Measurements from ENCODE around the gene OPTC. TPM values are rescaled to one million over a fixed set of nuclear protein-coding genes. Genes with fewer than 3 reads are reported as not detected.

OPTC gene
- total RNA-seq, 2 experiments from 2014 or later = not detected

- no peak for ATAC-seq
- peaks cover 5% of the 10 kb centered on the region for H3K27me3 Mint-ChIP-seq
- no peak overlapping the region for H3K27ac Mint-ChIP-seq
- H3K4me1 Mint-ChIP-seq (ENCODE audit: low read depth) = peaks cover 7% of the 10 kb centered on the region
- no peaks in the 10 kb centered on the region for H3K36me3 Mint-ChIP-seq (ENCODE audit: low read depth)
- ChIA-PET POLR2A (no interaction called here), CTCF (interaction anchor here (1.4 to 6.8 kb wide), 4 partner anchors 9 to 212 kb away, joined by 3 to 39 read pairs (median 8); no protein-coding TSS in a partner anchor)
- no peaks in the 10 kb centered on the region for H3K9me3 Mint-ChIP-seq
- intact Hi-C loops (cut with micrococcal nuclease) = no loop called here
- TF ChIP-seq CTCF (IDR thresholded peaks at IDR 0.05) = no peak
- no peak overlapping the region for H3K4me3 Mint-ChIP-seq
- no peak for DNase-seq
Observed at GRCh38 chr1:203478986-203479385, 15.0 kb upstream of the OPTC start.

- no peak for TF ChIP-seq CTCF (IDR thresholded peaks at IDR 0.05)
- ATAC-seq = no peak
- Mint-ChIP-seq H3K27me3 (peaks cover 5% of the 10 kb centered on the region), H3K4me3 (no peak overlapping the region), H3K9me3 (no peaks in the 10 kb centered on the region), H3K36me3 (ENCODE audit: low read depth) (no peaks in the 10 kb centered on the region), H3K4me1 (ENCODE audit: low read depth) (peaks cover 7% of the 10 kb centered on the region), H3K27ac (no peak overlapping the region)
- no peak for DNase-seq
- ChIA-PET POLR2A (no interaction called here), CTCF (interaction anchor here (1.1 to 6.8 kb wide), 7 partner anchors 8 to 213 kb away, joined by 3 to 39 read pairs (median 4); no protein-coding TSS in a partner anchor)
- intact Hi-C loops (cut with micrococcal nuclease) = no loop called here
Observed at GRCh38 chr1:203479646-203480045, 14.3 kb upstream of the OPTC start.

GRCh38 chr1:203480084-203480483 lies 13.9 kb upstream of the OPTC start:
- no peaks in the 10 kb centered on the region for H3K36me3 Mint-ChIP-seq (ENCODE audit: low read depth)
- H3K27me3 Mint-ChIP-seq = peaks cover 5% of the 10 kb centered on the region
- no peaks in the 10 kb centered on the region for H3K9me3 Mint-ChIP-seq
- H3K4me3 Mint-ChIP-seq = no peak overlapping the region
- CTCF ChIA-PET = interaction anchor here (1.1 to 6.8 kb wide), 6 partner anchors 8 to 212 kb away, joined by 3 to 39 read pairs (median 4); no protein-coding TSS in a partner anchor
- TF ChIP-seq CTCF (IDR thresholded peaks at IDR 0.05) = no peak
- POLR2A ChIA-PET = no interaction called here
- ATAC-seq (no peak), DNase-seq (no peak)
- H3K4me1 Mint-ChIP-seq (ENCODE audit: low read depth) = peaks cover 7% of the 10 kb centered on the region
- no peak overlapping the region for H3K27ac Mint-ChIP-seq
- intact Hi-C loops (cut with micrococcal nuclease) = no loop called here

GRCh38 chr1:203480525-203481084 lies 13.3 kb upstream of the OPTC start:
- TF ChIP-seq CTCF (IDR thresholded peaks at IDR 0.05) = no peak
- ChIA-PET POLR2A (no interaction called here), CTCF (interaction anchor here (1.1 to 6.8 kb wide), 7 partner anchors 7 to 213 kb away, joined by 3 to 39 read pairs (median 4); no protein-coding TSS in a partner anchor)
- no peak overlapping the region for H3K27ac Mint-ChIP-seq
- H3K27me3 Mint-ChIP-seq = peaks cover 5% of the 10 kb centered on the region
- DNase-seq (peak; percentile 59), ATAC-seq (no peak)
- H3K4me3 Mint-ChIP-seq = no peak overlapping the region
- H3K9me3 Mint-ChIP-seq = no peaks in the 10 kb centered on the region
- intact Hi-C loops (cut with micrococcal nuclease) = no loop called here
- no peaks in the 10 kb centered on the region for H3K36me3 Mint-ChIP-seq (ENCODE audit: low read depth)
- peaks cover 7% of the 10 kb centered on the region for H3K4me1 Mint-ChIP-seq (ENCODE audit: low read depth)

- no peaks in the 10 kb centered on the region for H3K9me3 Mint-ChIP-seq
- intact Hi-C loops (cut with micrococcal nuclease) = no loop called here
- TF ChIP-seq CTCF (IDR thresholded peaks at IDR 0.05) = no peak
Observed at GRCh38 chr1:203481196-203481595, 12.8 kb upstream of the OPTC start.

More at GRCh38 chr1:203481196-203481595, 12.8 kb upstream of the OPTC start:
- no peak overlapping the region for H3K4me3 Mint-ChIP-seq
- peaks cover 7% of the 10 kb centered on the region for H3K4me1 Mint-ChIP-seq (ENCODE audit: low read depth)
- CTCF ChIA-PET = interaction anchor here (1.1 to 3.3 kb wide), 2 partner anchors 141 to 208 kb away, joined by 3 to 12 read pairs; no protein-coding TSS in a partner anchor
- DNase-seq (no peak), ATAC-seq (no peak)
- no peak overlapping the region for H3K27ac Mint-ChIP-seq
- POLR2A ChIA-PET = no interaction called here
- peaks cover 2% of the 10 kb centered on the region for H3K27me3 Mint-ChIP-seq
- no peaks in the 10 kb centered on the region for H3K36me3 Mint-ChIP-seq (ENCODE audit: low read depth)
